Stimulated activated CD4-positive, alpha-beta T cell treated with anti-CD3 and anti-CD28 coated beads, Interleukin-12 subunit alpha, Interleukin-12 subunit beta, amount 100 ng/mL, for 24 hours (primary cell): ENCODE data around the gene RSPH1.

Source experiments
- DNase-seq, 2 experiments: peaks; one replicate each; pipeline ENCODE4 v3.0.0-alpha.2; 2020; ENCODE audit warnings: low read depth in 2 of 2

RSPH1 gene

GRCh38 chr21:42496120-42496838, at the start of gene RSPH1:
Gene RSPH1 (minus strand): TSS chr21:42496224. CDS start chr21:42496186, 38 bp downstream.
- peak; percentile 98 to 99 for DNase-seq

- no peak for DNase-seq
Observed at GRCh38 chr21:42545745-42546144, 49.7 kb upstream of the RSPH1 start.

GRCh38 chr21:42545317-42545716, 49.3 kb upstream of the RSPH1 start:
- DNase-seq, result no peak

- no peak for DNase-seq
Observed at GRCh38 chr21:42544544-42544943, 48.5 kb upstream of the RSPH1 start.

- DNase-seq, result no peak
Observed at GRCh38 chr21:42543106-42543847, 47.3 kb upstream of the RSPH1 start.

- DNase-seq, result no peak
Observed at GRCh38 chr21:42542596-42542995, 46.6 kb upstream of the RSPH1 start.

- DNase-seq, result no peak
Observed at GRCh38 chr21:42542196-42542595, 46.2 kb upstream of the RSPH1 start.

- no peak for DNase-seq
Observed at GRCh38 chr21:42541618-42542017, 45.6 kb upstream of the RSPH1 start.

- no peak for DNase-seq
Observed at GRCh38 chr21:42541174-42541573, 45.1 kb upstream of the RSPH1 start.

GRCh38 chr21:42540396-42540795, 44.4 kb upstream of the RSPH1 start:
- DNase-seq, result no peak

GRCh38 chr21:42539931-42540343, 43.9 kb upstream of the RSPH1 start:
- DNase-seq, result no peak

- DNase-seq, result no peak
Observed at GRCh38 chr21:42539342-42539741, 43.3 kb upstream of the RSPH1 start.

- no peak for DNase-seq
Observed at GRCh38 chr21:42538479-42539275, 42.7 kb upstream of the RSPH1 start.

- DNase-seq, result no peak
Observed at GRCh38 chr21:42537106-42537742, 41.2 kb upstream of the RSPH1 start.

GRCh38 chr21:42536601-42537000, 40.6 kb upstream of the RSPH1 start:
- no peak for DNase-seq

GRCh38 chr21:42535602-42536171, 39.7 kb upstream of the RSPH1 start:
- DNase-seq, result no peak

GRCh38 chr21:42534421-42535378, 38.7 kb upstream of the RSPH1 start:
- no peak for DNase-seq

GRCh38 chr21:42533963-42534355, 37.9 kb upstream of the RSPH1 start:
- no peak for DNase-seq

GRCh38 chr21:42533306-42533962, 37.4 kb upstream of the RSPH1 start:
- DNase-seq, result no peak
